HepG2 (cell line): ENCODE measurements around the gene GRB10. TPM values are rescaled to one million over a fixed set of nuclear protein-coding genes. Genes with fewer than 3 reads are reported as not detected.

Experiments used
- ATAC-seq: fragments of 200-7000 bp; cut with Tn5 transposase; 3 replicates; pipeline ENCODE4 v1.9.1; 2020; ENCODE audit warnings: mild to moderate bottlenecking, moderate library complexity
- BruUV-seq: library from RNA; stranded (reverse); fragments of 400-500 nt; replicated peaks from 2 replicates; lab custom pipeline; 2021; lab: Mats Ljungman, UMichigan
- CTCF ChIA-PET: fragments of 300-600 bp; formaldehyde crosslinking; extraction: SDS; loops from one replicate; lab custom pipeline; 2021; ENCODE audit warnings: low total read pairs, inconsistent platforms, low intra/inter-chr PET ratio; lab: Yijun Ruan, JAX
- POLR2A ChIA-PET: fragments of 350-600 bp; sonication (Branson Sonifier 250); formaldehyde crosslinking; loops from one replicate; lab custom pipeline; 2020; ENCODE audit warnings: antibody characterized with exemption, inconsistent platforms; lab: Yijun Ruan, JAX
- DNase-seq: peaks from one replicate; pipeline ENCODE4 v3.0.0-alpha.2; 2015; ENCODE audit warnings: low spot score
- FAIRE-seq: peaks from 3 replicates; lab custom pipeline; 2011; peaks lifted over from hg19 to GRCh38; lab: Jason Lieb, UNC
- H2AFZ ChIP-seq: one replicate; pipeline ENCODE4 v1.6.1; 2011; ENCODE audit warnings: low read length, inconsistent platforms
- H3K27ac ChIP-seq: fragments of 300-600 bp; 3 replicates; pipeline ENCODE4 v1.8.0; 2011; ENCODE audit warnings: mixed run types, mild to moderate bottlenecking, mixed read lengths, low read length, inconsistent platforms; ENCODE audit not compliant: insufficient read depth; ENCODE audit errors: extremely low read length
- H3K27me3 ChIP-seq, 2 experiments: fragments of 200-600 bp in 1 of 2; 2 replicates in 1 of 2; 3 replicates in 1 of 2; pipeline versions ENCODE4 v1.6.0 to v1.8.0; 2011; ENCODE audit warnings: low read length in 2 of 2, mild to moderate bottlenecking in 2 of 2, moderate library complexity in 2 of 2, inconsistent platforms in 1 of 2; ENCODE audit not compliant: insufficient read depth in 2 of 2, control insufficient read depth in 1 of 2
- H3K36me3 ChIP-seq, 2 experiments: fragments of 200-600 bp in 1 of 2; replicated peaks in 1 of 2; 2 replicates in 1 of 2; 3 replicates in 1 of 2; pipeline versions ENCODE4 v1.5.1 to v1.8.0; 2011; ENCODE audit warnings: low read length in 2 of 2, inconsistent platforms in 1 of 2; ENCODE audit not compliant: insufficient read depth in 2 of 2, control insufficient read depth in 1 of 2
- H3K4me1 ChIP-seq: 2 replicates; pipeline ENCODE4 v1.5.1; 2012; ENCODE audit warnings: low read length, inconsistent platforms; ENCODE audit not compliant: insufficient read depth
- H3K4me2 ChIP-seq: 2 replicates; pipeline ENCODE4 v1.6.0; 2011; ENCODE audit warnings: low read depth, low read length, inconsistent platforms
- H3K4me3 ChIP-seq, 3 experiments: fragments of 200-600 bp in 1 of 3; sonication (generic), shearing (Covaris generic) in 1 of 3; replicated peaks in 1 of 3; 2 replicates each; pipeline ENCODE4 v1.5.1; 2011 to 2016; ENCODE audit warnings: low read length in 3 of 3, inconsistent platforms in 2 of 3, low read depth in 2 of 3, mild to moderate bottlenecking in 2 of 3, control low read depth in 1 of 3, mixed read lengths in 1 of 3; ENCODE audit not compliant: insufficient read depth in 1 of 3
- H3K79me2 ChIP-seq: one replicate; pipeline ENCODE4 v1.6.1; 2011; ENCODE audit warnings: low read length, inconsistent platforms; ENCODE audit not compliant: insufficient read depth
- H3K9ac ChIP-seq: 2 replicates; pipeline ENCODE4 v1.6.0; 2011; ENCODE audit warnings: mild to moderate bottlenecking, low read depth, low read length, inconsistent platforms; ENCODE audit not compliant: insufficient read depth
- H3K9me3 ChIP-seq: 2 replicates; pipeline ENCODE4 v1.5.1; 2012; ENCODE audit warnings: mild to moderate bottlenecking, low read length
- H4K20me1 ChIP-seq: 2 replicates; pipeline ENCODE4 v1.6.0; 2011; ENCODE audit warnings: inconsistent platforms, mild to moderate bottlenecking, low read length, moderate library complexity; ENCODE audit not compliant: insufficient read depth
- MBD4 ChIP-seq: IDR thresholded peaks from 2 replicates; pipeline ENCODE4 v1.6.1; 2012; ENCODE audit warnings: low read length, inconsistent platforms, borderline replicate concordance
- MED1 ChIP-seq: sonication (generic); formaldehyde crosslinking; IDR thresholded peaks from 2 replicates; pipeline ENCODE4 v1.4.0; 2020; ENCODE audit warnings: missing genetic modification reagents
- SATB2 ChIP-seq: sonication (generic); formaldehyde crosslinking; IDR thresholded peaks from 2 replicates; pipeline ENCODE4 v1.5.0; 2020; ENCODE audit warnings: missing genetic modification reagents
- TGIF2 ChIP-seq: IDR thresholded peaks from 2 replicates; pipeline ENCODE4 v1.6.1; 2016; ENCODE audit warnings: control low read depth, missing compliant biosample characterization
- ZNF142 ChIP-seq: sonication (generic); formaldehyde crosslinking; IDR thresholded peaks from 2 replicates; pipeline ENCODE4 v1.4.0; 2020; ENCODE audit warnings: missing genetic modification reagents
- ZNF18 ChIP-seq: sonication (generic); formaldehyde crosslinking; IDR thresholded peaks from 2 replicates; pipeline ENCODE4 v1.8.0; 2022; ENCODE audit warnings: mild to moderate bottlenecking, missing genetic modification reagents; ENCODE audit not compliant: insufficient replicate concordance
- ZNF225 ChIP-seq: sonication (generic); formaldehyde crosslinking; IDR thresholded peaks from 2 replicates; pipeline ENCODE4 v1.4.0; 2020; ENCODE audit warnings: mild to moderate bottlenecking, missing genetic modification reagents
- ZNF33B ChIP-seq: sonication (generic); formaldehyde crosslinking; IDR thresholded peaks from 2 replicates; pipeline ENCODE4 v1.5.1; 2020; ENCODE audit warnings: mild to moderate bottlenecking, missing genetic modification reagents
- ZNF343 ChIP-seq: sonication (generic); formaldehyde crosslinking; IDR thresholded peaks from 2 replicates; pipeline ENCODE4 v1.4.0; 2020; ENCODE audit warnings: mild to moderate bottlenecking, missing genetic modification reagents
- WGBS: methylation state at CpG from one replicate; pipeline ENCODE4 v1.1.6; 2017; ENCODE audit warnings: low lambda C conversion rate; 5-methylcytosine and 5-hydroxymethylcytosine counted together
- in situ Hi-C: cut with HindIII; loops from 2 replicates; pipeline ENCODE4 v1.10.0; 2017; ENCODE audit warnings: low pct_unique_long_range_greater_than_20kb; ENCODE audit not compliant: extremely low pct_ligation_motif_present
- intact Hi-C: fragments of 100-400 bp; cut with micrococcal nuclease; formaldehyde crosslinking; loops from one replicate; pipeline ENCODE4 v1.10.0; 2022; ENCODE audit not compliant: unreplicated experiment
- polyA plus RNA-seq, 8 experiments: library from polyadenylated mRNA; depleted of rRNA in 3 of 8; stranded (reverse) in 7 of 8; unstranded in 1 of 8; fragments of >200 nt; fragmentation: Illumina TruSeq in 4 of 8; extraction: Trizol in 4 of 8; gene quantifications; 2 replicates each; pipeline versions ENCODE4 v1.2.1 to v1.2.3, GENCODE V29; 2011 to 2016; ENCODE audit warnings: low read depth in 4 of 8, missing spikeins in 1 of 8, mixed read lengths in 1 of 8; ENCODE audit not compliant: insufficient read depth in 1 of 8
- total RNA-seq, 5 experiments: library from RNA; depleted of rRNA; stranded (reverse); fragments of >200 nt; fragmentation: Illumina TruSeq; extraction: Trizol; gene quantifications; 2 replicates each; pipeline ENCODE4 v1.2.3, GENCODE V29; 2016; ENCODE audit warnings: low read depth in 1 of 5

The GRB10 gene
- total and polyA plus RNA-seq, 2 of the 13 experiments (the other 11 are each of a cell fraction or from before 2014, with no cell fraction given): 4.0 to 6.8 TPM

GRCh38 chr7:50799873-50800272, 17.2 kb upstream of the GRB10 start:
- TF ChIP-seq SATB2 (CRISPR knock-in tag) (no peak), ZNF225 (CRISPR knock-in tag) (no peak), ZNF18 (CRISPR knock-in tag) (no peak), MED1 (CRISPR knock-in tag) (no peak), ZNF33B (CRISPR knock-in tag) (no peak), ZNF343 (CRISPR knock-in tag) (no peak)
- Histone ChIP-seq H3K27me3 (peaks cover 2 to 14% of the 10 kb centered on the region in 2 experiments; a peak in 2 of 5 replicates), H4K20me1 (no peaks in the 10 kb centered on the region), H3K4me3 (no peak overlapping the region), H3K36me3 (no peaks in the 10 kb centered on the region), H3K79me2 (no peaks in the 10 kb centered on the region), H2AFZ (no peak overlapping the region), H3K27ac (no peak overlapping the region), H3K9ac (no peak overlapping the region), H3K4me2 (no peak overlapping the region), H3K4me1 (no peaks in the 10 kb centered on the region; the same call in 1 of the 2 replicates), H3K9me3 (no peaks in the 10 kb centered on the region)
- BruUV-seq: no TSS peak
- no peak for DNase-seq
- ChIA-PET POLR2A (no interaction called here), CTCF (no interaction called here)
- FAIRE-seq: no peak
- no peak for ATAC-seq
- in situ Hi-C loops (no loop called here), intact Hi-C loops (no loop called here)
- 35% methylated on average over 4 of the region's 8 CpGs for WGBS

DNA sequence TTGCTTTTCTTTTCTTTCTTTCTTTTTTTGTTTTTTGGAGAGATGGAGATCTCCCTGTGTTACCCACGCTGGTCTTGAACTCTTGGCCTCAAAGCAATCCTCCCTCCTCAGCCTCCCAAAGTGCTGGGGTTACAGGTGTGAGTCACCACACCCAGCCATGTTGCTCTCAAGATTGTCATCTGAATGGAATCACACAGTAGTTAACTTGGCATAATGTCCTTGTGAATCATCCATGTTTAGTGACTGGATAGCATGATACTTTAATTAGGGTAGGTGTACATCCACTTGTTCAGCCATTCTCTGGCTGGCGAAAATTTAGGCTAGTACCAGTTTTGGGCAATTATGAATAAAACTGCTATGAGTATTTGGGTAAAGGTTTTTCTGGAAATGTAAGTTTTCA, 15.4 kb upstream of the GRB10 start:
- Histone ChIP-seq H3K9me3 (no peaks in the 10 kb centered on the region), H3K36me3 (no peaks in the 10 kb centered on the region), H3K27me3 (peaks cover 2 to 26% of the 10 kb centered on the region in 2 experiments; a peak in 4 of 5 replicates), H3K4me1 (no peaks in the 10 kb centered on the region; the same call in 1 of the 2 replicates), H3K4me2 (no peak overlapping the region), H3K27ac (no peak overlapping the region), H2AFZ (no peak overlapping the region), H3K9ac (no peak overlapping the region), H3K4me3 (no peak overlapping the region), H4K20me1 (0 out of 2 replicates have a peak, but pooled peaks cover 4% of the 10 kb centered on the region), H3K79me2 (no peaks in the 10 kb centered on the region)
- ATAC-seq: no peak
- in situ Hi-C loops: no loop called here
- WGBS: 29% methylated on average over 2 of the region's 2 CpGs
- intact Hi-C loops: no loop called here
- FAIRE-seq: no peak
- TF ChIP-seq TGIF2: no peak
- no peak for TF ChIP-seq MBD4
- no peak for TF ChIP-seq ZNF142 (CRISPR knock-in tag)
- POLR2A ChIA-PET: no interaction called here
- CTCF ChIA-PET: no interaction called here
- no TSS peak for BruUV-seq
- DNase-seq: no peak
